ENCODE measurements around the gene HPSE2.

Gene HPSE2

GRCh38 chr10:98589691-98590090 is 646.0 kb downstream of the HPSE2 start:
- no peak for DNase-seq (ENCODE audit: extremely low read depth, insufficient read length)
- Histone ChIP-seq H3K4me3 (replicated peaks; ENCODE audit: low read depth, low read length) (no peak overlapping the region), H3K36me3 (ENCODE audit: control insufficient read depth, insufficient read depth, low read length) (no peaks in the 10 kb centered on the region), H3K27me3 (replicated peaks; ENCODE audit: control insufficient read depth, insufficient read depth, low read length) (no peaks in the 10 kb centered on the region; the same call in none of the 2 replicates)
- no peak for TF ChIP-seq CTCF (IDR thresholded peaks at IDR 0.05; ENCODE audit: insufficient read depth, low read length, poor library complexity, severe bottlenecking)

GRCh38 chr10:98589007-98589406 is 646.6 kb downstream of the HPSE2 start:
- H3K36me3 ChIP-seq (ENCODE audit: control insufficient read depth, insufficient read depth, low read length) = no peaks in the 10 kb centered on the region
- no peak overlapping the region for H3K4me3 ChIP-seq (replicated peaks; ENCODE audit: low read depth, low read length)
- DNase-seq (ENCODE audit: extremely low read depth, insufficient read length) = no peak
- no peak for TF ChIP-seq CTCF (IDR thresholded peaks at IDR 0.05; ENCODE audit: insufficient read depth, low read length, poor library complexity, severe bottlenecking)
- H3K27me3 ChIP-seq (replicated peaks; ENCODE audit: control insufficient read depth, insufficient read depth, low read length) = no peaks in the 10 kb centered on the region; the same call in none of the 2 replicates

- H3K27me3 ChIP-seq (replicated peaks; ENCODE audit: control insufficient read depth, insufficient read depth, low read length) = no peaks in the 10 kb centered on the region; the same call in none of the 2 replicates
- TF ChIP-seq CTCF (IDR thresholded peaks at IDR 0.05; ENCODE audit: insufficient read depth, low read length, poor library complexity, severe bottlenecking) = no peak
Observed at GRCh38 chr10:98587156-98587837, 648.4 kb downstream of the HPSE2 start.

GRCh38 chr10:98586096-98586495 is 649.6 kb downstream of the HPSE2 start:
- DNase-seq (ENCODE audit: extremely low read depth, insufficient read length) = no peak
- no peaks in the 10 kb centered on the region for H3K36me3 ChIP-seq (ENCODE audit: control insufficient read depth, insufficient read depth, low read length)
- TF ChIP-seq CTCF (IDR thresholded peaks at IDR 0.05; ENCODE audit: insufficient read depth, low read length, poor library complexity, severe bottlenecking) = no peak
- no peak overlapping the region for H3K4me3 ChIP-seq (replicated peaks; ENCODE audit: low read depth, low read length)
- no peaks in the 10 kb centered on the region; the same call in 1 of the 2 replicates for H3K27me3 ChIP-seq (replicated peaks; ENCODE audit: control insufficient read depth, insufficient read depth, low read length)

More at GRCh38 chr10:98587156-98587837, 648.4 kb downstream of the HPSE2 start:
- Histone ChIP-seq H3K4me3 (replicated peaks; ENCODE audit: low read depth, low read length) (no peak overlapping the region), H3K36me3 (ENCODE audit: control insufficient read depth, insufficient read depth, low read length) (no peaks in the 10 kb centered on the region)
- DNase-seq (ENCODE audit: extremely low read depth, insufficient read length) = no peak

- no peak for DNase-seq (ENCODE audit: extremely low read depth, insufficient read length)
- Histone ChIP-seq H3K4me3 (replicated peaks; ENCODE audit: low read depth, low read length) (no peak overlapping the region), H3K27me3 (replicated peaks; ENCODE audit: control insufficient read depth, insufficient read depth, low read length) (no peaks in the 10 kb centered on the region), H3K36me3 (ENCODE audit: control insufficient read depth, insufficient read depth, low read length) (no peaks in the 10 kb centered on the region)
- no peak for TF ChIP-seq CTCF (IDR thresholded peaks at IDR 0.05; ENCODE audit: insufficient read depth, low read length, poor library complexity, severe bottlenecking)
Observed at GRCh38 chr10:98582363-98582762, 653.3 kb downstream of the HPSE2 start.

All from GM06990 (cell line).